Stimulated activated CD4-positive, alpha-beta T cell treated with anti-CD3 and anti-CD28 coated beads, Interleukin-4, amount 100 ng/mL, for 48 hours (primary cell): Measurements from ENCODE around the gene PIGA.
"Not testable (repeated sequence)": the region's sequence is repeated elsewhere in the genome, so short reads cannot be mapped to it uniquely, and the experiment has no call there.

Experiments used
- DNase-seq, 2 donors: peaks; one replicate each; pipeline ENCODE4 v3.0.0-alpha.2; 2020; ENCODE audit warnings: low read depth in 2 of 2

PIGA gene

GRCh38 chrX:15320297-15320696 lies 15.0 kb downstream of the PIGA start:
- DNase-seq = no peak

GRCh38 chrX:15319075-15319474 lies 16.2 kb downstream of the PIGA start:
- no peak for DNase-seq

- DNase-seq = no peak
These were observed 19.8 kb downstream of the PIGA start, which contains the start of gene ASB11 for GRCh38 chrX:15315509-15315908. ASB11 (minus strand) TSS chrX:15315640; CDS start chrX:15315605, 35 bp downstream.

GRCh38 chrX:15314472-15314871 lies 20.9 kb downstream of the PIGA start:
- DNase-seq = no peak

DNA sequence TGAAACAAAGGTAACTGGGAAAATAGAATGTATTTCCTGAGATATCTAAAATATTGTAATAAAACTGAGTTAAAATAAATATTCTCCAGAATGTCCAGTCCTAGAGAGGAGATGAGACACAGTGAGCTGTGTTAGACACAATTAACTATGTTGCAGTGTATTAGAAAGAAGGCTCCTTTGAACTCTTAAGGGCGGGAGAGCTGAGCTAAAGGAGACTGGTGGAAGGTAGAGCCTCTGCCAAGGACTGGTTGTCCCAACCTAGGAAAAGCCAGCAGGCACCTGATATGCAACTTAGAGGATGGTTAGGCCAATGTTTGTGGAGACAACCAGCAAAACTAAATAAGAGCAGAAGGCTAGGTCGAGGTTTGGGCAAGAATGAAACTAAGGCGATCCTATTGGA lies 24.2 kb downstream of the PIGA start:
- no peak for DNase-seq

DNA sequence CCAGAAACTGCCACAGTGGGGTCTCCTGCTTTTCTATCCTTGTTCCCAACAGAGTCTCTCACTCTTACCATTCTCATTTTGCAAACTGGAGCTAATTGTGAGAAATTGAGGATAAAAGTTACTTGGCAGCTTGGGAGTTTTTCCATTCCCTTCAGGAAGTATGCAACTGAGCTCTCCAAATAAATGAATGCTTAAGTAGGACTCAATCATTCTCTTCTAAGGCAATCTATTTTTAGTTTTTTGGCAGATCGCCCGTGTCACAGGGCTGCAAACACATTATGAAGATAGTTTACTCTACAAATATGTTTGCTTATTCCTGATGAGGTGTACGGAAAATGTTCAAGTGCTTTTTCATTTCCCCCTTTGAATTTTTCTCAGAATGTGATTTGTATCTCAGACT lies 25.2 kb downstream of the PIGA start:
- DNase-seq = no peak

DNA sequence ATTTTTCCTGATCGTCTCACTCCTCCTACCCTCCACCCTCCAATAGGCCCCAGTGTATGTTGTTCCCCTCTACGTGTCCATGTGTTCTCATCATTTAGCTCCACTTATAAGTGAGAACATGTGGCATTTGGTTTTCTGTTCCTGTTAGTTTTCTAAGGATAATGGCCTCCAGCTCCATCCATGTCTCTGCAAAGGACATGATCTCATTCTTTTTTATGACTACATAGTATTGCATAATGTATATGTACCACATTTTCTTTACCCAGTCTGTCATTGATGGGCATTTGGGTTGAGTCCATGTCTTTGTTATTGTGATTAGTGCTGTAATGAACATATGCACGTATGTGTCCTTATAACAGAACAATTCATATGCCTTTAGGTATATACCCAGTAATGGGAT lies 29.4 kb downstream of the PIGA start:
- DNase-seq = not testable (repeated sequence)

DNA sequence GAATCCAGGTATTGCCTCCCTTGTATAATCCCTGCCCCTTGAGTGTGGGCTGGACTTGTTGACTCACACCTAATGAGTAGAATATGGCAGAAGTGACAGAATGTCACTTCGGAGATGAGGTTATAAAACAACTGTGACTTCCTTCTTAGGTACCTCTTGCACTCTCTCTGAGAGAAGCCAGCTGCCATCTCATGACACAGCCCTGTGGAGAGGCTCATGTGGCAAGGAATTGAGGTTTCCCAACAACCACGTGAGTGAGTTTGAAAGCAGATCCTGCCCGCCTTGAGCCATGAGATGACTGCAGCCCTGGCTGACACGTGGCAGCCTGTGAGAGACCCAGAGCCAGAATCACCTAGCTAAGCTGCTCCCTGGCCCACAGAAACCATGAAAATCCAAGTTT lies 33.4 kb downstream of the PIGA start:
- DNase-seq = peak in 1 of 2 donors; percentile 2

- no peak for DNase-seq
These were observed 35.1 kb downstream of the PIGA start for GRCh38 chrX:15299941-15300851.

- no peak for DNase-seq
These were observed 36.5 kb downstream of the PIGA start for GRCh38 chrX:15298780-15299179.

GRCh38 chrX:15298201-15298600 lies 37.1 kb downstream of the PIGA start:
- no peak for DNase-seq

DNA sequence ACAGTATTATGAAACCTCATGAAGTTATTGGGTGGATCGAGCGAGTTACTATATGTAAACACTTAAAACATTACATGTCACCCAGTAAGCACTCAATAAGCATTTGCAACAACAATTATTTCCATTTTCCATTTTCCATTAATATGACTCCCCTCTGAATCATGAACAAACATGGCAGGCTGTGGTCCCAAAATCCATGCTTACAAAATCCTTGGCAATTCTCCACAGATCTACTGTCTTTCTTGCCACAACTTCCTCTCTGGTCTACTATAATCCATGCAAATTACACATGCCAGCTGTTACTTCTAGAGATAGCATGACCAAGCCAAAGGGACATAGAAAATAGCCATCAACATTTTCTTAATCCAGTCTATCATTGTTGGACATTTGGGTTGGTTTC lies 41.9 kb downstream of the PIGA start:
- DNase-seq = no peak

DNA sequence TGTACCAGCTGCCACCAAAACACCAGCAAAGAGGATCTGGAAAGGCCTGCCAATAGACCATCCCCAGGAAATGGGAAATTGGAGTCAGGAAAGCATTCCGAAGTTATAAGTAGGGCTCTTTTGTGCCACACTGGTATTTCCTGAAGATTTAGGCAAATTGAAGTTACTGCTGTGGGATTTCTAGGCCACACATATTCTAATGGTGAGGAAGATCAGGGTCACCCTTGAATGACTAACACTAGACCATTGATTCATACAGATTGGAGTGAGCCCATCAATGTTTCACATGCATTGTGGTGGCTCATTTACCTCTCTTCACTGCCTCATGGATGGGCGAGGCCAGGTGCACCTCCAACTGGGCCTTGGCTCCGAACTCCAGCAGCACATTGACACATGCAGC lies 42.5 kb downstream of the PIGA start:
- no peak for DNase-seq

DNA sequence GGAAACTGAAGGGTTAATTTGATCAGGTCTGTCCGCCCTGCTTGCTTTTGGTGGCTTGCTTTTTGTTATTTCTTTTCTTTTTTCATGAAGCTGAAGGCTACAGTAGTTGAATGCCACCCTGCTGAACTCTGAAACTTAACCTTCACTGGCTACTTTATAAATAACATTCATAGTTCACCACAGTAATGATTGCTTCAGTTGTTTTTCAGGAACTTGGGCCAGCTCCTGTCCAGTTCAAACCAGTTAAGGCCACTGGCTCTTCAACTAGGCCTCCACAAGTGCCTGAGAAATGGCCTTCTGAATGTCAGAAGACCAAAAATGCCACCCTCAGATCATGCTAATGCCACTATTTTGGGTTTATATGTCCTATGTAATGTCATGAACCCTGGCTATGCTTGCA lies 57.7 kb downstream of the PIGA start:
- DNase-seq = no peak

- DNase-seq = no peak
These were observed 60.4 kb downstream of the PIGA start for GRCh38 chrX:15274946-15275345.

GRCh38 chrX:15273275-15273674 lies 62.0 kb downstream of the PIGA start:
- not testable (repeated sequence) for DNase-seq

- no peak for DNase-seq
These were observed 63.6 kb downstream of the PIGA start for GRCh38 chrX:15271757-15272156.

DNA sequence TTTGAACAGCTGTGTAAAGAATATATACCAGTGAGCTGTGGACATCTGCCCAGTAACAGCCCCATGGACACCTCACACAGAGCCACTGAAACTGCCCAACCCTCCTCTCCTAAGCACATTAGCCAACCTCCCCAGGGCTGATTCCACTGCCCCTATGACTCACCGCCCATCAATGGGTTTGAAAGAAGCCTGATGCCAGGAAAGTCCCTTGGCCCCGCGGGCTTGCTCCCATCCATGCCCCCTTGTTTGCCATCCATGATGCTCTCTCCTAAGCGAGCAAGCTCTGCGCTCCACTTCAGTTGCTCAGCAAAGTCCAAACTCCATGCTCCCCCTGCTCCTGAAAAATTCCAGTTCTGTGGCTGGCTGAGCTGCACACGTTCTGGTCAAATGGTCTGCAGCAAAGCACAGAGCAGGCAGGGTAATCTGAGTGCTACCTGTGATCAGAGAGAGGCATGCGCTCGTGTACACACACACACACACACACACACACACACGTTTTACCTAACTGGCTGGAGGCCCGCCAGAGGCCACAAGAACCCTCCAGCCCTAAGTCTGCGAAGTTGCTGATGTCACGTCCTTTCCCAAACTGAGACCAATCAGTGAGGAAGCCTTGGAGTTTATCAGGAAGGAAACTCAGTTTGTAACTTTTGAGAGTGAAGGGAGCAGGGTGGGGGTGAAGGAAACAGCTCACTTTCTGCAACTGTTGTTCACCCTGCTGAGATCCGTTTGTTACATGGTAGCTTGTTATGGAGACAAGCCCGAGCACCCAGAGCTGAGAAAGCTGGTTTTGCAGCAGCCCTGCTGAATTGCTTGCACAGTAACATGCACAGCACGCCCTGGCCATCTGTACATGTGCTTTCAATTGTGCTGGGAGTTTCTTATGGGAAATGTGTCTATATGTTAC lies 65.5 kb downstream of the PIGA start, which contains the start of gene ASB9:
TSS of gene ASB9 (minus strand) at position 466 of the 904 bp plus-strand sequence. CDS start at position 257, 209 bp downstream.
- no peak for DNase-seq
